HG03354 (cell line): ENCODE measurements around the gene ZDHHC24.
"Not testable (repeated sequence)": the region's sequence is repeated elsewhere in the genome, so short reads cannot be mapped to it uniquely, and the experiment has no call there.

Experiments used
- ATAC-seq: cut with Tn5 transposase; IDR thresholded peaks from one replicate; pipeline ENCODE4 v1.9.1; 2021; ENCODE audit warnings: mild to moderate bottlenecking; ENCODE audit not compliant: unreplicated experiment, poor library complexity, severe bottlenecking

The ZDHHC24 gene

DNA sequence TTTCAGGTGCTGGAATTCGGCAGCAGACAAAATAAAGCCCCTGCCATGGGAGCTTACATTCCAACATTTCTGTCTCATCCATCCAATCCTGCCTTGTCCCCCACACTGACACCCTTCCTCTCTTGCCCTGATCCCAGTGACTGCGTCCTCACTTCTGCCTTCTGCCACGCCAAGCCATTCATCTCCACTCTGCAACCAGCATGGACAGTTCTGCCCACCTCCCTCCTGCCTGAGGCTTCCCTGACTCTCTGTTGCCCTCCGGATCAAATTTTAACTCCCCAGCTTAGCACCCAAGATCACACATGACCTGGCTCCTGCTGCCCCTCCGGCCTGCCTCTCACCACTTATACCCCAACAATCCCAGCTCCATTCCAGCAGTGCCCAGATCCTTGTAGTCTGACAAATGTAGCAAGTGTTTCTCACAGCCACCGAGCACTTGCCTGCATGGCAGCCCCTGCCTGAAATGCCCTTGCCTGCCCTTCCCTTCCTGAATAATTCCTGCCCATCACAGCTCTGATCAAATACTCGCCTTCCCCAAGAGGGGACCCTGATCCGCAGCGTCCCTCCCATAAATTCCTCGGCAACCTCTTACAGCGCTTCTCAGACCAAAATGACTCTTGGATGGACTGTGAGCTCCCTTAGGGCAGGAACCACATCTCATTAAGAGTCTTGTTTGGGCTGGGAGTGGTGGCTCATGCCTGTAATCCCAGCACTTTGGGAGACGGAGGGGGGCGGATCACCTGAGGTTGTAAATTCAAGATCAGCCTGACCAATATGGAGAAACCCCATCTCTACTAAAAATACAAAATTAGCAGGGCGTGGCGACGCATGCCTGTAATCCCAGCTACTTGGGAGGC, 3.2 kb upstream of the ZDHHC24 start:
- ATAC-seq: no peak

- no peak for ATAC-seq
Observed at GRCh38 chr11:66548041-66548440, 2.2 kb upstream of the ZDHHC24 start.

GRCh38 chr11:66547662-66548009, 1.8 kb upstream of the ZDHHC24 start:
- ATAC-seq: no peak

DNA sequence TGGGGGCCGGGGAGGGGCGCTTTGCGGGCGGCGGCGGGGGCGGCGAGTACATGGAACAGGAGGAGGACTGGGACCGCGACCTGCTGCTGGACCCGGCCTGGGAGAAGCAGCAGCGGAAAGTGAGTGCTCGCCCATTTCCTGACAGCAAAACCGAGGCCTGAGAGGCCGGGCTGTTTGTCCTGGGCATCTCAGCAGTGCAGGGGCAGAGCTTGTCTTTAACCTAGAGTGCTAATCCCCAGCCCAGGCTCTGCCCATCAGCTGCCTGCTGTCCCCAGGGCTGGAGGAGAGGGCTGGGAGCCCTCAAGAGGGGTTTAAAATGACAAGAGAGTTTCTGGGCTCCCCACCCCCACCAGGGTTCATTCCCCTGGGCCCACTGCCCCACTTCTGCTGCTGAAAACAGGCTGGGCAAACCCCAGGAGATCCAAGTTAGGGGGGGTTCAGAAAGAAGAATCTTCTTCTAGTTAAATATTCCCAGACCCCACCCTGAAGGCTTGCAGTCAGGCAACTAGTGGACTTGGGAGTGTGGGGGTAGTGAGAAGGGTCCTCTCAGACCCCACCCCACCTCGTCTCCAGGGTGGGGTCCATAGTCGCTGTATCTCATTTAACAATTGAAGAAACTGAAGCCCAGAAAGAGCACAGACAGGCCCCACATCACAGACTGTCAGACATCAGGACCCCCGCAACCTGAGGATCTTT, 1.3 kb upstream of the ZDHHC24 start:
- ATAC-seq: no peak

GRCh38 chr11:66546368-66546965, 619 bp upstream of the ZDHHC24 start, which contains the start of gene ACTN3:
Gene ACTN3 (plus strand): TSS chr11:66546903. CDS start chr11:66546938, 35 bp downstream.
- ATAC-seq: no peak

DNA sequence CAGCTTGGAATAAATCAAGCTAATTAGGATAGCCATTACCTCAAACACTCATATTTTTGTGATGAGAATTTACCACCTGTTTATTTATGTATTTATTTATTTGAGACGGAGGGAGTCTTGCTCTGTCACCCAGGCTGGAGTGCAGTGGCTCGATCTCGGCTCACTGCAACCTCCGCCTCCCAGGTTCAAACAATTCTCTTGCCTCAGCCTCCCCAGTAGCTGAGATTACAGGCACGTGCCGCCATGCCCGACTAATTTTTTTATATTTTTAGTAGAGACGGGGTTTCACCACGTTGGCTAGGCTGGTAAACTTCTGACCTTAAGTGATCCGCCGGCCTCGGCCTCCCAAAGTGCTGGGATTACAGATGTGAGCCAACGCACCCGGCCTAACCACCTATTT, 896 bp downstream of the ZDHHC24 start:
- ATAC-seq: not testable (repeated sequence)

DNA sequence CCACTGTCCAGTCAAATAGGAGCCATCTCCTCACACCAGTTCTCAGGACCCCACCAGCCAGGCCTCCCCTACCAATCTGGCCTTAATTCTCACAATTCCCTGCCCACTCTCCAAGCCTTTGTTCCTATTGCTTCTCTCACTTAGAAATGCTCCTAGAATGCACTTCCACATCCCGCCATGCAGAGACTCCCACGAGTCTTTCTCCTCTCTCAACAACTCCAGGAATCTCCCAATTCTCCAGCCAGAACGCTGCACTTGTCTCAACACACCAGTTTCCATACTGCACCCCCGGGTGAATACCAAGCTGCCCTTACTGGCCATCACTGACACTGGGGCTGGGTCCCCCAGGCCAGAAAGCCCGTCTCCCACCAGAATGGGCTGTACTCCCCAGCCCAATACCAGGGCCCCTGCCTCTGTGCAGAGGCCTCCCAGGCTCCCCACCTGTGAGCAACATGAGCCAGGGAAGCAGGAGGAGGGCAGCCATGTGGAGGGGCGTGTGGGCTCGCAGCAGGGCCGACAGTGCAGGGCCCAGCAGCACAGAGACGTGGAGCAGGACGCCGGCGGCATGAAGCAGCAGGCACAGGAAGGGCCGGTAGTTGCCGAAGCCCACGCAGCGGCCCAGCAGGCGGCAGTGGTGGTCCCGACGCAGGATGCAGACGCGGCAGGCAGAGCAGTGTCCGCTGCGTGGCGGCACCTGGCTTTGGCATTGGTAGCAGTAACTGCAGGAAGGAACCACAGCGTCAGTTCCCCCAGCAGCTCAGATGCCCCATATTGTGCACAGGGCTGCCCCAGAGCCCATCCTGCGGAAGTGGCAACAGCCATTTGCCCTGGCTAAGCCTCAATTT, 2.4 kb downstream of the ZDHHC24 start:
- no peak for ATAC-seq

- no peak for ATAC-seq
Observed at GRCh38 chr11:66542362-66542761, 3.5 kb downstream of the ZDHHC24 start.

DNA sequence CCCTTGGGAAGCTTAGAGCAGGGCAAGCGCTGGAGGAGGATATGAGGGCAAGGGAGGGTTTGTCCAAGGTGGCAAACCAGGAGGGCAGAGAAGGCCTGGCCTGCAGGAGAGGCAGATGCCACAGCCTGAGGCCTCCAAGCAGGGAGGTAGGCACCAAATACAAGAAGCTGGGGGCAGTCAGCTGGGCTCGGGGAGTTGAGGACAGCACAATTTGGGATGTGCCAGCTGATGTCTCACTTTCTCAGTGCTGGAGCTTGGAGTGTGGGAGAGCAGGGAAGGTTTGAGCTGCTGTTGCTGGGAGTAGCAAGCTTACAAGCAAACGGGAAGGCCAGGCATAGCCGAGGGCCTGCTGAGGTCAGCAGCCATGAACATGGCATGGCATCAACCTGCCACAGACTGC, 4.0 kb downstream of the ZDHHC24 start:
- no peak for ATAC-seq

DNA sequence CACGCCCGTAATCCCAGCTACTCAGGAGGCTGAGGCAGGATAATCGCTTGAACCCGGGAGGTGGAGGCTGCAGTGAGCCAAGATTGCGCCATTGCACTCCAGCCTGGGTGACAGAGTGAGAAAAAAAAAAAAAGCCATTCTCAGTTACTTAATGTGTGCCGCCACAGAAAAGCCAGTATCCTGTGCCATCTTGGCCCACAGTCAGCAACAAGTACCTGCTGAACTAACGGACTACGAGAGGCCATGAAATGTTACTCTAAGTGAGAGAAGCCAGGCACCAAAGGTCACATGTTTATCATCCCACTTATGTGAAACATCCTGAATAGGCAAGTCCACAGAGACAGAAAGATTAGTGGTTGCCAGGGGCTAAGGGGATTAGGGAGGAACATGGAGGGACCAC, 5.2 kb downstream of the ZDHHC24 start:
- not testable (repeated sequence) for ATAC-seq

GRCh38 chr11:66539870-66540213, 6.0 kb downstream of the ZDHHC24 start:
- ATAC-seq: no peak

DNA sequence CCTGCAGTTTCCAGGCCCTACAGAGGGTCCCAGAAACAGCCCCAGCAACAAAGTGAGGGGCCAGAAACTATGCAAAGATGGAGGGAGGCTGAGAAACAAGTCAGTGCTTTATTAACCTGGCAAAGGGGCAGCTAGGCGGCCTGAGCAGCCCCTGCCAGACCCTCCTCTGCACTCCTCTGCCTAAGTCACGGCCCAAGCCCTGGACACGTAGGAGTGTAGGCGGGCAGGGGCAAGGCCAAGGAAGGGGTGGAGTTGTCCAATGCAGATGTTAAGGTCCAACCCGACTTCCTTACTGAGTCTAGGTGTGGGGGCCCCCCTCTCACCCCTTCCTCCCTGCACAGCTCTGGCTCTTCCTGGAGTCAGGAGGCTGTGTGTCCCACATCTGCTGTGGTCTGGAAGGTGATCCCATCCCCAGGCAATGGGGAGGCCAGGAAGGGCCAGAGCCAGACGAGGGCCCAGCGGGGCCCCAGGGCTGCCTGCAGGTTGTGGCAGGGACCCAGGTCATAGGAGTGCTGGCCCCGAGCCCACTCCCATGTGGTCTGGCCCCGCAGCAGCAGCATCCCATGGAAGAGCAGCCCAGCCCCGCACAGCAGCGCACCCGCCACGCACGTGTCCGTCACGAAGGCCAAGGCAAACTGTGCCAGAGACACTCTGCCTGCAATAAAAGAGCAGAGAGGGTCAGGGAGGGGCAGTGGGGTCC, 6.5 kb downstream of the ZDHHC24 start:
- no peak for ATAC-seq

DNA sequence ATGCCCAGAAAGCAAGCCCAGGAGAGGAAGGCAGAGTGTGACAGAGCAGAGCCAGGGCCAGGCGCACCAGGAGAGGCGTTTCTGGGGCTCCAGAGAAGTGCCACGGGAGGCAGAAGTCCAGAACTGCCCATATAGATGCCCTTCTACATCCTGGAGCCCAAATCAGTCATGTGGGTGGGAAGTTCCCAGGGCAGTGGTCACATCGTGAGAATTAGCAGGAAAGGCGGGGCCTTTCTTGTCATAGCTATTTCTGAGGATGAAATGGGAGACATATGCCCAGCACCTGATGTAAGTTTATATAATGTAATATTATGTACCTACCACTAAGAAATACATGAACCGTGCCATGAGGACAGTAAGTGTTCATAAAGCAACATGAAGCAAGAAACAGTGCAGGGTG, 13.1 kb downstream of the ZDHHC24 start:
- ATAC-seq: no peak

DNA sequence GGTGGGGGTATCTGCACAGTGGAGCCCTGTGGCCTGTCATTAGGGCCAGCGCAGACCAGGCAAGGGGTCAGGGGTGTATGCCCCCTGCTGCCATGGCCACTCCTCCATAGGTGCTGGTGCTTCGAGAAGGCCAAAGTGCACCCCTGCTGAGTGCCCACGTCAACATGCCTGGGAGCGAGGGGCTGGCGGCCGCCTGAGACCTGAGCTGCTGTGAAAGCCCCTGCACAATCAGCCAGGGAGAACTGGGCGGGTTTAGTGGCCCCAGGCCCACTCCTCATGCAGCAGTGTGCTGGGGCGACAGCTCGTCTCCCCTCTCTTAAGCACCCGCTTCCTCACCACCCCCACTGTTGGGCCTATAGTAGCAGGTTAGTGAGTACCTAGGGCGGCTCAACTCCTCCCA, 14.0 kb downstream of the ZDHHC24 start:
- ATAC-seq: no peak

- no peak for ATAC-seq
Observed at GRCh38 chr11:66530927-66531709, 14.7 kb downstream of the ZDHHC24 start.

- no peak for ATAC-seq
Observed at GRCh38 chr11:66529655-66530054, 16.2 kb downstream of the ZDHHC24 start.

DNA sequence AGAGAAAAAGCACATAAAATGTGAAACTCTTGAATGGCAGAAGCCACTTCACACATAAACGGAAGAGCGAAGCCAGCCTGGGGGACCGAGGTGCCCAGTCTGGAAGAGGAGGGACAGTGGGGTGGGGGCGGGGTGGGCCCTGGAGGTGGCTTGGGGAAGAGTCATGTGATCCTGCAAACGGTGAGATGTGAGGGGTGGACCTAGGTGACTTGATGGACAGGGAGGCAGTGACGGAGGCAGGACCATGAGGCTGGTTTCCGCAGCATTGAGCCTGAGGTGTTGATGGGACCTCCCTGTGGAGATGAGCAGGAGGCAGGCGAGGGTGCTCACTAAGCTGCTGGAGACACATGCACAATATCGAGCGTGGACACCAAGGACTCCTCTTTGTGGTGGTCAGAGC, 16.8 kb downstream of the ZDHHC24 start:
- ATAC-seq: no peak

GRCh38 chr11:66524304-66525040, 21.4 kb downstream of the ZDHHC24 start:
- ATAC-seq: no peak
